Dendritic cell treated with granulocyte-macrophage colony-stimulating factor and Interleukin-4, amounts not matched to agents 40 ng/mL and 50 ng/mL, for 4 days (primary cell): ENCODE results near the gene FAM24B.
"Not testable (repeated sequence)": the region's sequence is repeated elsewhere in the genome, so short reads cannot be mapped to it uniquely, and the experiment has no call there.

ENCODE experiments used
- H3K27ac Mint-ChIP-seq: one replicate; pipeline ENCODE4 v1.8.0; 2022; ENCODE audit warnings: mild to moderate bottlenecking, mixed read lengths
- H3K27me3 Mint-ChIP-seq: one replicate; pipeline ENCODE4 v1.8.0; 2022; ENCODE audit warnings: mild to moderate bottlenecking, mixed read lengths
- H3K36me3 Mint-ChIP-seq: one replicate; pipeline ENCODE4 v1.8.0; 2022; ENCODE audit warnings: low read depth, mixed read lengths
- H3K4me1 Mint-ChIP-seq: one replicate; pipeline ENCODE4 v1.8.0; 2022; ENCODE audit warnings: low read depth, mixed read lengths
- H3K4me3 Mint-ChIP-seq: one replicate; pipeline ENCODE4 v1.8.0; 2022; ENCODE audit warnings: mild to moderate bottlenecking, moderate library complexity, mixed read lengths
- H3K9me3 Mint-ChIP-seq: one replicate; pipeline ENCODE4 v1.8.0; 2022; ENCODE audit warnings: mixed read lengths
- intact Hi-C: fragments of 100-400 bp; cut with micrococcal nuclease; formaldehyde crosslinking; loops from one replicate; pipeline ENCODE4 v1.15.0; 2022

Gene FAM24B, protein sequence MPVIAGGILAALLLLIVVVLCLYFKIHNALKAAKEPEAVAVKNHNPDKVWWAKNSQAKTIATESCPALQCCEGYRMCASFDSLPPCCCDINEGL

GRCh38 chr10:122879339-122880273 is at the start of gene FAM24B:
Gene FAM24B, minus strand, starts transcription at chr10:122879581. Its CDS starts 29,066 bp downstream, at chr10:122850515.
- intact Hi-C loops, result loop anchor here (5.0 kb wide), 1 partner anchor 73 kb away; the partner anchor contains the start of gene C10orf88
- peaks cover 6% of the 10 kb centered on the region for H3K36me3 Mint-ChIP-seq
- peaks cover 20% of the 10 kb centered on the region for H3K27me3 Mint-ChIP-seq
- peaks cover 7% of the 10 kb centered on the region for H3K9me3 Mint-ChIP-seq
- H3K27ac Mint-ChIP-seq, result peak within 1 kb of the TSS; percentile 73
- peak within 1 kb of the TSS; percentile 85 for H3K4me3 Mint-ChIP-seq
- H3K4me1 Mint-ChIP-seq, result peaks cover 28% of the 10 kb centered on the region

- no peak overlapping the region for H3K4me3 Mint-ChIP-seq
Measured at GRCh38 chr10:122915700-122916099, 36.3 kb upstream of the FAM24B start.

GRCh38 chr10:122911889-122912484 is 32.6 kb upstream of the FAM24B start:
- Mint-ChIP-seq H3K4me1 (no peaks in the 10 kb centered on the region), H3K9me3 (no peaks in the 10 kb centered on the region), H3K27ac (no peak overlapping the region), H3K27me3 (no peaks in the 10 kb centered on the region), H3K4me3 (no peak overlapping the region), H3K36me3 (no peaks in the 10 kb centered on the region)
- intact Hi-C loops, result no loop called here

More at GRCh38 chr10:122915700-122916099, 36.3 kb upstream of the FAM24B start:
- Mint-ChIP-seq H3K27me3 (no peaks in the 10 kb centered on the region), H3K36me3 (no peaks in the 10 kb centered on the region), H3K4me1 (no peaks in the 10 kb centered on the region), H3K9me3 (no peaks in the 10 kb centered on the region), H3K27ac (no peak overlapping the region)
- intact Hi-C loops, result no loop called here

- H3K4me3 Mint-ChIP-seq, result no peak within 1 kb of the TSS
- intact Hi-C loops, result no loop called here
- no peaks in the 10 kb centered on the region for H3K36me3 Mint-ChIP-seq
- no peaks in the 10 kb centered on the region for H3K9me3 Mint-ChIP-seq
- H3K4me1 Mint-ChIP-seq, result no peaks in the 10 kb centered on the region
- H3K27me3 Mint-ChIP-seq, result no peaks in the 10 kb centered on the region
- H3K27ac Mint-ChIP-seq, result no peak within 1 kb of the TSS
Measured at GRCh38 chr10:122910310-122910709, 30.9 kb upstream of the FAM24B start, which contains the start of gene FAM24A. Gene FAM24A, plus strand, starts transcription at chr10:122910610. Its CDS starts 1,025 bp downstream, at chr10:122911635.

DNA sequence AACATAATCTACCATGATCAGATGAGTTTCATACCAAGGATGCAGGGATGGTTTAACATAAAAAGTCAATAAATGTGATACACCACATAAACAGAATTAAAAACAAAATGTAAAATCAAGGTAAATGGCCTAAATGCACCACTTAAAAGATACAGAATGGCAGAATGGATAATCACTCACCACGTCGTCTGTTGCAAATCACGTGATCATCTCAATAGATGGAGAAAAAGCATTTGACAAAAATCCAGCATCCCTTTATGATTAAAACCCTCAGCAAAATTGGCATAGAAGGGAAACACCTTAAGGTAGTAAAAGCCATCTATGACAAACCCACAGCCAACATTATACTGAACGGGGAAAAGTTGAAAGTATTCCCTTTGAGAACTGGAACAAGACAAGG is 24.5 kb upstream of the FAM24B start:
- not testable (repeated sequence) for H3K4me3 Mint-ChIP-seq, H3K27ac Mint-ChIP-seq

GRCh38 chr10:122894261-122894944 is 15.0 kb upstream of the FAM24B start:
- H3K27ac Mint-ChIP-seq, result no peak overlapping the region
- H3K9me3 Mint-ChIP-seq, result no peaks in the 10 kb centered on the region
- H3K36me3 Mint-ChIP-seq, result no peaks in the 10 kb centered on the region
- H3K27me3 Mint-ChIP-seq, result no peaks in the 10 kb centered on the region
- H3K4me3 Mint-ChIP-seq, result no peak overlapping the region
- intact Hi-C loops, result no loop called here
- no peaks in the 10 kb centered on the region for H3K4me1 Mint-ChIP-seq

More for the DNA sequence above, 24.5 kb upstream of the FAM24B start:
- H3K36me3 Mint-ChIP-seq, H3K4me1 Mint-ChIP-seq, H3K27me3 Mint-ChIP-seq, intact Hi-C loops, H3K9me3 Mint-ChIP-seq: not testable (repeated sequence)

- Mint-ChIP-seq H3K27ac (no peak overlapping the region), H3K4me3 (no peak overlapping the region), H3K4me1 (peaks cover 17% of the 10 kb centered on the region), H3K27me3 (peaks cover 14% of the 10 kb centered on the region), H3K9me3 (no peaks in the 10 kb centered on the region), H3K36me3 (peaks cover 2% of the 10 kb centered on the region)
- intact Hi-C loops, result loop anchor here (5.0 kb wide), 1 partner anchor 68 kb away; the partner anchor contains the start of gene C10orf88
Measured at GRCh38 chr10:122884166-122884565, 4.8 kb upstream of the FAM24B start.

- no peak overlapping the region for H3K27ac Mint-ChIP-seq
- no peaks in the 10 kb centered on the region for H3K9me3 Mint-ChIP-seq
- peaks cover 28% of the 10 kb centered on the region for H3K4me1 Mint-ChIP-seq
- intact Hi-C loops, result loop anchor here (5.0 kb wide), 1 partner anchor 70 kb away; the partner anchor contains the start of gene C10orf88
- H3K4me3 Mint-ChIP-seq, result no peak overlapping the region
- H3K27me3 Mint-ChIP-seq, result peaks cover 20% of the 10 kb centered on the region
- H3K36me3 Mint-ChIP-seq, result peaks cover 6% of the 10 kb centered on the region
Measured at GRCh38 chr10:122882766-122883165, 3.4 kb upstream of the FAM24B start.

DNA sequence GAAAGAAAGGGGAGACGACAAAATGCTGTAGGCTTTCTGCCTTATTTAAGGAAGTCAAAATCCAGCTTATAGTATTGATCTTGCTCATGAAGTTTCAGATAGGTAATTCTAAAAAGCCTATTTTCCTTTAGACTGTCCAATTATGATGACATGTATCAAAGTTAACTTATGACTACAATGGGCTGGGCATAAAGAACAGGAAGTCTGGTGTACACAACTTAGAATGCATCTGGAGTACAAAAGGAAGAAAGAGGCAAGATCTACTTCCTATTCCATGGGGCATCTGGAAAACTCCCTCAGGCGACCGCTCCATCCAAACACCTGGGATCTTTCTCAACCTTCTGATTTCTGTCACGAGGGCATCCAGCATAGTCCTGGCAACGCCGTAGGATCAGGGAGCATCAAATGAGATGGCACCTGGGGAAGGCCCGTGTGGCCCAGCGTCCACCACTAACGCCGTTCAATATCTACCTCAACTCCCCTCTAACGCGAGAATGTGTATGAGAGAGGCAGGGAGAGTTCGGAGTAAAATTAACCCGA is 512 bp downstream of the FAM24B start:
- H3K27ac Mint-ChIP-seq, result peak overlapping the region; percentile 73
- peaks cover 20% of the 10 kb centered on the region for H3K27me3 Mint-ChIP-seq
- intact Hi-C loops, result no loop called here
- H3K36me3 Mint-ChIP-seq, result peaks cover 6% of the 10 kb centered on the region
- H3K4me1 Mint-ChIP-seq, result peaks cover 24% of the 10 kb centered on the region
- peak overlapping the region; percentile 85 for H3K4me3 Mint-ChIP-seq
- H3K9me3 Mint-ChIP-seq, result peaks cover 8% of the 10 kb centered on the region

DNA sequence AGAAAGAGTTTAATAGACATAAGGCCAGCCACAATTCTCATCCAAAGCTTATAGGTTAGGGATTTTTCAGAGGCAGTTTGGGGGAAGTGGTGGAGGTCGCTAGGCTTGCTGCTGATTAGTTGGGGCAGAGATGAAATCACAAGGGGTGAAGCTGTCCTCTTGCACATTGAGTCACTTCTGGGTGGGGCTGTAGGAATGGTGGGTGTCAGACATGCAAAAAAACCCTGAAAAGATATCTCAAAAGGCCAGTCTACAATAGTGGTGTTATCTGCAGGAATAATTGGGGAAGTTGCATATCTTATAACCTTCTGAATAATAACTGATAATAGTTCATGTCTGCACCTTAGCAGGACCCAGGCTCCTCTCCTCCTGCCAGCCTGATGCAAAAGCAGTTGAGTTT is 2.1 kb downstream of the FAM24B start:
- peaks cover 8% of the 10 kb centered on the region for H3K9me3 Mint-ChIP-seq
- peaks cover 24% of the 10 kb centered on the region for H3K4me1 Mint-ChIP-seq
- intact Hi-C loops, result no loop called here
- peaks cover 20% of the 10 kb centered on the region for H3K27me3 Mint-ChIP-seq
- H3K36me3 Mint-ChIP-seq, result peaks cover 6% of the 10 kb centered on the region
- no peak overlapping the region for H3K27ac Mint-ChIP-seq
- H3K4me3 Mint-ChIP-seq, result no peak overlapping the region

GRCh38 chr10:122876467-122876855 is 2.9 kb downstream of the FAM24B start:
- H3K27me3 Mint-ChIP-seq, result peaks cover 20% of the 10 kb centered on the region
- intact Hi-C loops, result no loop called here
- H3K9me3 Mint-ChIP-seq, result peaks cover 8% of the 10 kb centered on the region
- no peak overlapping the region for H3K27ac Mint-ChIP-seq
- H3K4me3 Mint-ChIP-seq, result no peak overlapping the region
- H3K4me1 Mint-ChIP-seq, result peaks cover 24% of the 10 kb centered on the region
- H3K36me3 Mint-ChIP-seq, result peaks cover 6% of the 10 kb centered on the region

DNA sequence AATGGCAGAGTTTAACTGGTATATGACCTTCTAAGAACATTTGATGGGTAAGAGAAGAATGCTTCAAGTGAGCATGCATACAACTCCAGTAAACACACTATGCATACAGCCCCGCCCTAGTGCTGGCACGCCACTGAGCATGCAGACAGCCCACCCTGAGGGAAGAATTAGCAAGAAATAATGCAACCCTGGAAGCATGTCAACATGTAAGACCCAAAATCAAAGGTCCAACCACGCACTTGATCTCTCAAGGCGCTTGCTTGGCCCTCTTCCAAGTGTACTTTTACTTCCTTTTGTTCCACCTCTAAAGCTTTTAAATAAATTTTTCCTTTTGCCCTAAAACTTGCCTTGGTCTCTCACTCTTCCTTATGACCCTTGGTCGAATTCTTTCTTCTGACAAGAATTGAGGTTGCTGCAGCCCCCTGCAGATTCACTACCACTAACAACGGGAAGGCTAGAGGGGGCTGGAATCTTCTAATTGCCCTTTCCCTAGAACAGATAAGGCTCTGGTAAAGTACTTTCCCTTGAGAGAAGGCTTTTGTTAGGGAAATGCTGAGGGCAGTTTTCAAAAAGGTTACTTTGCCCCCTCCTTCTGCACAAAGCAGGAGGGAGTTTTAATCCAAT is 3.4 kb downstream of the FAM24B start:
- intact Hi-C loops, result no loop called here

GRCh38 chr10:122871947-122872346 is 7.4 kb downstream of the FAM24B start:
- intact Hi-C loops, result loop anchor here (2.0 kb wide), 1 partner anchor 19 kb away; no protein-coding TSS in a partner anchor
- H3K4me1 Mint-ChIP-seq, H3K27ac Mint-ChIP-seq, H3K4me3 Mint-ChIP-seq, H3K27me3 Mint-ChIP-seq: not testable (repeated sequence)
- peaks cover 10% of the 10 kb centered on the region for H3K36me3 Mint-ChIP-seq
- peaks cover 35% of the 10 kb centered on the region for H3K9me3 Mint-ChIP-seq

More for the DNA sequence above, 3.4 kb downstream of the FAM24B start:
- no peak overlapping the region for H3K27ac Mint-ChIP-seq
- H3K27me3 Mint-ChIP-seq, result peaks cover 20% of the 10 kb centered on the region
- peaks cover 6% of the 10 kb centered on the region for H3K36me3 Mint-ChIP-seq
- H3K4me3 Mint-ChIP-seq, result no peak overlapping the region
- peaks cover 24% of the 10 kb centered on the region for H3K4me1 Mint-ChIP-seq
- H3K9me3 Mint-ChIP-seq, result peaks cover 8% of the 10 kb centered on the region
